Endothelial cell of umbilical vein (primary cell): ENCODE data around the gene KCNV2. TPM values are rescaled to one million over a fixed set of nuclear protein-coding genes. Genes with fewer than 3 reads are reported as not detected.

ENCODE experiments used
- BruUV-seq: library from RNA; stranded (reverse); fragments of 400-500 nt; replicated peaks from 2 replicates; lab custom pipeline; 2021; lab: Mats Ljungman, UMichigan
- CTCF ChIA-PET: fragments of 300-600, 350-600 bp; sonication (Branson Sonifier 250); formaldehyde crosslinking; loops from one replicate; lab custom pipeline; 2021; ENCODE audit warnings: antibody characterized with exemption, inconsistent platforms; lab: Charles Lee
- POLR2A ChIA-PET: fragments of 300-600, 350-600 bp; sonication (Branson Sonifier 250); formaldehyde crosslinking; loops from one replicate; lab custom pipeline; 2021; ENCODE audit warnings: antibody characterized with exemption, inconsistent platforms; lab: Charles Lee
- DNase-seq: peaks from one replicate; pipeline ENCODE4 v3.0.0-alpha.2; 2011; ENCODE audit warnings: low read depth, low spot score
- FAIRE-seq: peaks from 2 replicates; lab custom pipeline; 2011; peaks lifted over from hg19 to GRCh38; lab: Jason Lieb, UNC
- H2AFZ ChIP-seq: 2 replicates; pipeline ENCODE4 v1.6.0; 2012; ENCODE audit warnings: low read depth, low read length, control low read depth, inconsistent platforms
- H3K27ac ChIP-seq: 2 replicates; pipeline ENCODE4 v1.5.1; 2011; ENCODE audit warnings: low read depth, mild to moderate bottlenecking, control low read depth, low read length, moderate library complexity; ENCODE audit not compliant: insufficient read depth
- H3K27me3 ChIP-seq, 2 experiments: 2 replicates each; pipeline versions ENCODE4 v1.6.0 to v1.6.1; 2011; ENCODE audit warnings: low read length in 2 of 2, mixed read lengths in 1 of 2; ENCODE audit not compliant: control insufficient read depth in 2 of 2, insufficient read depth in 2 of 2
- H3K36me3 ChIP-seq, 2 experiments: 2 replicates in 1 of 2; 3 replicates in 1 of 2; pipeline ENCODE4 v1.5.1; 2011; ENCODE audit warnings: low read length in 2 of 2, mild to moderate bottlenecking in 1 of 2, moderate library complexity in 1 of 2; ENCODE audit not compliant: control insufficient read depth in 2 of 2, insufficient read depth in 2 of 2; ENCODE audit errors: extremely low read depth in 1 of 2
- H3K4me1 ChIP-seq: 3 replicates; pipeline ENCODE4 v1.5.1; 2011; ENCODE audit warnings: mild to moderate bottlenecking, low read length; ENCODE audit not compliant: control insufficient read depth, insufficient read depth; ENCODE audit errors: extremely low read depth
- H3K4me2 ChIP-seq: 2 replicates; pipeline ENCODE4 v1.6.1; 2011; ENCODE audit warnings: low read length, control low read depth, mixed read lengths; ENCODE audit not compliant: insufficient read depth
- H3K4me3 ChIP-seq, 3 experiments: fragments of 200-600 bp in 1 of 3; sonication (generic), shearing (Covaris generic) in 1 of 3; replicated peaks in 1 of 3; 2 replicates each; pipeline ENCODE4 v1.5.1; 2011 to 2016; ENCODE audit warnings: control low read depth in 3 of 3, low read length in 3 of 3, mild to moderate bottlenecking in 2 of 3, inconsistent platforms in 1 of 3, low read depth in 1 of 3, moderate library complexity in 1 of 3; ENCODE audit not compliant: insufficient read depth in 1 of 3
- H3K79me2 ChIP-seq: 2 replicates; pipeline ENCODE4 v1.6.0; 2012; ENCODE audit warnings: low read length, inconsistent platforms; ENCODE audit not compliant: control insufficient read depth, insufficient read depth
- H3K9ac ChIP-seq: replicated peaks from 2 replicates; pipeline ENCODE3; 2011; ENCODE audit warnings: low read length, control low read depth; ENCODE audit not compliant: insufficient read depth; ENCODE audit errors: extremely low read depth
- H3K9me1 ChIP-seq: replicated peaks from 3 replicates; pipeline ENCODE4 v1.6.0; 2011; ENCODE audit warnings: mild to moderate bottlenecking, low read length; ENCODE audit not compliant: control insufficient read depth, insufficient read depth; ENCODE audit errors: extremely low read depth
- H3K9me3 ChIP-seq: replicated peaks from 2 replicates; pipeline ENCODE4 v1.5.1; 2012; ENCODE audit warnings: low read length, inconsistent platforms; ENCODE audit not compliant: control insufficient read depth, insufficient read depth
- H4K20me1 ChIP-seq: replicated peaks from 2 replicates; pipeline ENCODE3; 2011; ENCODE audit warnings: mild to moderate bottlenecking, low read length; ENCODE audit not compliant: control insufficient read depth, insufficient read depth; ENCODE audit errors: extremely low read depth
- EZH2 ChIP-seq: IDR thresholded peaks from 2 replicates; pipeline ENCODE4 v1.6.1; 2012; ENCODE audit warnings: borderline replicate concordance, low read depth, mild to moderate bottlenecking, moderate library complexity, low read length, inconsistent platforms; ENCODE audit not compliant: severe bottlenecking
- FOS ChIP-seq: IDR thresholded peaks from 2 replicates; pipeline ENCODE4 v1.6.1; 2011; ENCODE audit warnings: mild to moderate bottlenecking, low read length, moderate library complexity, borderline replicate concordance; ENCODE audit not compliant: insufficient read depth
- GATA2 ChIP-seq: IDR thresholded peaks from 2 replicates; pipeline ENCODE4 v1.7.0; 2011; ENCODE audit warnings: low read depth, mild to moderate bottlenecking, moderate library complexity, mixed read lengths, low read length; ENCODE audit not compliant: insufficient read length, insufficient read depth
- JUN ChIP-seq: IDR thresholded peaks from 2 replicates; pipeline ENCODE4 v1.6.1; 2011; ENCODE audit warnings: borderline replicate concordance, low read depth; ENCODE audit not compliant: insufficient read length, insufficient read depth
- MYC ChIP-seq: IDR thresholded peaks from one replicate; pipeline ENCODE4 v1.6.1; 2011; ENCODE audit warnings: mild to moderate bottlenecking, low read depth, low read length
- dilution Hi-C: fragments of 300-500 bp; cut with MboI; formaldehyde crosslinking; loops from one replicate; pipeline ENCODE4 v1.15.0; 2019; ENCODE audit warnings: low sequenced_read_pairs; ENCODE audit not compliant: extremely low pct_ligation_motif_present
- intact Hi-C: fragments of 100-400 bp; cut with micrococcal nuclease; formaldehyde crosslinking; loops from one replicate; pipeline ENCODE4 v1.10.0; 2022
- polyA plus RNA-seq, 4 experiments: library from polyadenylated mRNA; depleted of rRNA in 3 of 4; stranded (reverse) in 3 of 4; unstranded in 1 of 4; fragments of >200 nt; gene quantifications; 2 replicates each; pipeline versions ENCODE4 v1.2.1 to v1.2.3, GENCODE V29; 2011 to 2012; ENCODE audit warnings: missing spikeins in 1 of 4
- total RNA-seq: library from RNA; stranded (reverse); gene quantifications from 2 replicates; pipeline ENCODE4 v1.2.3, GENCODE V29; 2021
- TF ChIP-seq, protein P1 (sequence below): IDR thresholded peaks from 2 replicates; pipeline ENCODE4 v1.6.1; 2011; ENCODE audit not compliant: insufficient read depth, insufficient read length

KCNV2 gene
- total and polyA plus RNA-seq, 2 donors (not counting 3 experiments of a cell fraction or from before 2014, with no cell fraction given), result not detected

DNA sequence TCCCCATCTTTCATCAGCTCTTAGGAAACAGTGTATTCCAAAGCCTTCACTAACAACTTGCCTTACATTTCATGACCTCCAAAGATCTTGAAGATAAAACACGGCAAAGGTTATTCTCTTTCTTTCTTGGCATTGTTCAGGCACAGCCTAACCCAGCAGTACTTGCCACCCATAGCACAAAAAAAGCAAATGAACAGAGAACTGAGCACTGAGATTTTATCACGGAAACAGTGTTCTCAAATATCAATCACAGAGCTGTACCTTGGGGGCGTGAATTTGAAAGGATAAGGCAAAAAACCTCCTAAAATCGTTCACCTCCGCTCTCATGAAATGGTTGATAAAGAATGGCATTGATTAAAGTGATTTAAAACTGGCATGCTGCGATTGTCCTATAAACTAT, 16.9 kb upstream of the KCNV2 start:
- Histone ChIP-seq H3K9ac (no peak overlapping the region), H3K27me3 (no peaks in the 10 kb centered on the region), H3K9me1 (no peaks in the 10 kb centered on the region), H3K36me3 (no peaks in the 10 kb centered on the region), H3K79me2 (no peaks in the 10 kb centered on the region), H3K27ac (no peak overlapping the region), H3K9me3 (no peaks in the 10 kb centered on the region), H3K4me3 (no peak overlapping the region), H4K20me1 (no peaks in the 10 kb centered on the region), H2AFZ (no peak overlapping the region), H3K4me2 (no peak overlapping the region), H3K4me1 (no peaks in the 10 kb centered on the region)
- CTCF ChIA-PET, result no interaction called here
- no TSS peak for BruUV-seq
- intact Hi-C loops (no loop called here), dilution Hi-C loops (no loop called here)
- no peak for DNase-seq
- TF ChIP-seq JUN, result no peak
- TF ChIP-seq FOS, result no peak
- TF ChIP-seq, protein P1, sequence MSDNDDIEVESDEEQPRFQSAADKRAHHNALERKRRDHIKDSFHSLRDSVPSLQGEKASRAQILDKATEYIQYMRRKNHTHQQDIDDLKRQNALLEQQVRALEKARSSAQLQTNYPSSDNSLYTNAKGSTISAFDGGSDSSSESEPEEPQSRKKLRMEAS, result no peak
- POLR2A ChIA-PET, result no interaction called here
- no peak for FAIRE-seq

DNA sequence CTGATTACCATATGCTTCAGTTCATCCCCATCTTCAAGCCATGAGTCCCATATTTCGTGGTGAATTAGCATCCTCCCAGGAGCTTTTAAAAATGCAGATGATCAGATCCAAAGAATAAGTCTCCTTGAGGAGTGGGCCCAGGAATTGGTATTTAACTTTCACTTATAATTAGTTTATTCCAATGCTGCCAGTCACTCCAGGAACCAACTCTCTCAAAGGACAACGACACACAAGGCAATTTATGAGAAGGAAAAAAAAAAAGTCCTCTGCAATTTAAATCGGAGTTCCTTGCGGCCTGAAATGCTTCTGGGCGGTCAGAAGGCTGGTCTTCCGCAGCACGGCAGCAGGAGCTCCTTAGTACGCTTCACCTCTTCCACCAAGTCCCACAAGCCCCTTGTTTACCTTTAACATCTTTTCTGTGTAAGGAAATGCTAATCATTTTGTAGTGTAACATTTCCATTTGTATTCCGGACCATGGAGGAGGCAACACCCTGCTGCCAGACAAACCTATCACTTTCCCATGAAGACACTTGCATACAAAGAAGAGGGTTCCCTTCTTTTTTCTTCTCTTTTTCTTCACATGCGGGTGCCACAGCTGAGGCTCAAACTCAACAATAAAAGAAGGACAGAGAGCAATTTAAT, 16.3 kb upstream of the KCNV2 start:
- Histone ChIP-seq H3K9me1 (no peaks in the 10 kb centered on the region), H3K4me2 (no peak overlapping the region), H3K79me2 (no peaks in the 10 kb centered on the region), H3K27me3 (no peaks in the 10 kb centered on the region), H3K9ac (no peak overlapping the region), H4K20me1 (no peaks in the 10 kb centered on the region), H3K27ac (no peak overlapping the region), H3K36me3 (no peaks in the 10 kb centered on the region), H2AFZ (no peak overlapping the region), H3K9me3 (no peaks in the 10 kb centered on the region), H3K4me1 (no peaks in the 10 kb centered on the region), H3K4me3 (no peak overlapping the region)
- intact Hi-C loops (no loop called here), dilution Hi-C loops (no loop called here)
- BruUV-seq, result no TSS peak
- DNase-seq (no peak), FAIRE-seq (no peak)
- ChIA-PET CTCF (no interaction called here), POLR2A (no interaction called here)
- TF ChIP-seq GATA2 (no peak), JUN (no peak), FOS (no peak), MYC (no peak), EZH2 (no peak)
